Stomach smooth muscle (tissue), 2 donors: ENCODE results near the gene CBX4.

Experiments used
- H3K27ac ChIP-seq: one replicate; pipeline ENCODE4 v1.7.0; 2013; ENCODE audit warnings: mild to moderate bottlenecking, low read length, inconsistent platforms
- H3K27me3 ChIP-seq, 2 donors: one replicate each; pipeline ENCODE4 v1.7.0; 2013; ENCODE audit warnings: low read length in 2 of 2; ENCODE audit not compliant: insufficient read depth in 2 of 2, control insufficient read depth in 1 of 2
- H3K36me3 ChIP-seq, 2 donors: one replicate each; pipeline ENCODE4 v1.7.0; 2013; ENCODE audit warnings: low read length in 2 of 2; ENCODE audit not compliant: control insufficient read depth in 2 of 2, insufficient read depth in 2 of 2
- H3K4me1 ChIP-seq: one replicate; pipeline ENCODE4 v1.7.0; 2013; ENCODE audit warnings: low read length; ENCODE audit not compliant: control insufficient read depth, insufficient read depth
- H3K4me3 ChIP-seq, 2 donors: one replicate each; pipeline ENCODE4 v1.7.0; 2013; ENCODE audit warnings: low read length in 2 of 2
- H3K9ac ChIP-seq, 2 donors: one replicate each; pipeline ENCODE4 v1.7.0; 2013; ENCODE audit warnings: low read length in 2 of 2, mild to moderate bottlenecking in 1 of 2
- H3K9me3 ChIP-seq, 2 donors: one replicate each; pipeline ENCODE4 v1.7.0; 2013; ENCODE audit warnings: low read length in 2 of 2; ENCODE audit not compliant: control insufficient read depth in 2 of 2
- donor health status: healthy.
- donor health status: Pancreatic carcinoma.

CBX4 gene

DNA sequence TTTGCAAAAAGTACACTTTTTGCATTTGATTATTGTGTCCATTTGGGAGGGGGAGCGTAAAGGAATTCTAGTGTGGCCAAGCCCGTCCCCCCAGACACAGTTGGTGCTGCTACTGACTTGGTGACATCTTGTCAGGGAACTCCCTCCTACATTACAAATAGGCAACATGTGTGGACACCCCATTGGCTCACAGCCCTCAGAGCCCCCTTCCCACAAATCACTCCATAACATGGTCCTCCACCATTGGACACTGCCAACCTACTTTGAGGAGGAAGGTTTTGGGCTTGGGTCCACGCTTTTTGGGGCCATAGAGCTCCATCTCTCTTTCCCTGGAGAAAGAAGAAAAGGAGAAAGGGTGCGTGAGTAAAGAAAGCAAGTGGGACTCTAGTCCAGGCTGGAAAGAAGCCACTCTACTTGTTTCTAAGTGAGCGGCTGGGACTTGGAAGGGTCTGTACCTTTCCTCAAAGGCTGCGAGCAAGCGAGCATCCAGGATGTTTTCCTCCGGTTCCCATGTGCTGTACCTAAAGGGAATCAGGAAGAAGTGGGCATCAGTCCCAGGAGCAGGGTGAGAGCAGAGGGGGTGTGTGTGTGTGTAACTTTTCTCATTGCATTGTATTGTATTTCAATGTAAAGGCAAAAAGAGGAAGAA lies 43.3 kb downstream of the CBX4 start:
- Histone ChIP-seq H3K4me1 (peaks cover 44% of the 10 kb centered on the region), H3K27me3 (peaks cover 50 to 55% of the 10 kb centered on the region in 2 donors), H3K9ac (peak overlapping the region in 1 of 2 donors; percentile 35), H3K27ac (no peak overlapping the region), H3K4me3 (peak overlapping the region; percentile 58 to 78), H3K9me3 (no peaks in the 10 kb centered on the region), H3K36me3 (peaks cover 0 to 3% of the 10 kb centered on the region in 2 donors)

DNA sequence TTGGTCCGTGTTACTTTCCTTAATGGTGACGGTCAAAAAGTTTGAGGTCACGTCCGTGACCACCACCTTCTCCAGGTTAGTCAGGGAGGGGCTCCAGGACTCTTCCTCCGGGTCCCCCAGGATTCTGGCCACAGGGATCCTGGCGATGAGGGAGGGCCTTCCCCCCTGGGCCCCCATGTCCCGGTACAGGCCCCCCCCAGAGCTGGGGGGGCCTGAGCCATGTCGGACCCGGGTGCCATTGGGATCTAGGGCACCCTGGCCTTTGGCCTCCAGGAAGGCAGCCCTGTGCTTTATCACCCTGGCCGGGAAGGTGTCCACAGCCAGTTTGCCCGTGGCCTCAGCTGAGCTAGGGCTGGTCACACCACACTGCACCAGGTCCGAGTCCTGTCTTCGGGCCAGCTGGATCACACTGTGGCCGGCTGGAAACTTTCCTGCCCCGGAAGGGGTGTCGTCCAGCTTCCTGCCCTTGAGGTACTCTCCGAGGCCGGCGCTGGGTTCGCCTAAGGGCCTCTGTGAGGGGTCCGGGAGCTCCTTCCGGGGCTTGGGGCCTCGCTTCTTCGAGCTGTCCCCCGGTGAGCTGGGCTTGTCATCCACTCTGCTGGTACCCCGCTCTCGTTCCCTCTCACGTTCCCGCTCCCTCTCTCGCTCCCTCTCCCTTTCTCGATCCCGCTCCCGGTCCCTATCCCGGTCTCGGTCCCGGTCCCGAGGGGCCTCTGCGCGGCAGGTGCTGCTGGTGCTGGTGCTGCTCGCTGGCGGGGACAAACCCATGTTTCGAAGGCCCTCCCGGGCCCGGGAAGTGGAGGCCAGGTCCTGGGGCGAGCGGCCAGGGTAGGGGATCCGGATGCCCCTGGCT lies 44.4 kb downstream of the CBX4 start:
- H3K4me1 ChIP-seq, result peaks cover 50% of the 10 kb centered on the region
- no peak overlapping the region for H3K4me3 ChIP-seq
- H3K9ac ChIP-seq, result no peak overlapping the region
- peaks cover 50 to 55% of the 10 kb centered on the region in 2 donors for H3K27me3 ChIP-seq
- no peaks in the 10 kb centered on the region for H3K9me3 ChIP-seq
- peaks cover 0 to 3% of the 10 kb centered on the region in 2 donors for H3K36me3 ChIP-seq
- no peak overlapping the region for H3K27ac ChIP-seq

- Histone ChIP-seq H3K4me1 (peaks cover 47% of the 10 kb centered on the region), H3K36me3 (peaks cover 0 to 3% of the 10 kb centered on the region in 2 donors), H3K27ac (no peak overlapping the region), H3K4me3 (peak overlapping the region in 1 of 2 donors; percentile 52), H3K27me3 (peaks cover 49 to 55% of the 10 kb centered on the region in 2 donors), H3K9ac (no peak overlapping the region), H3K9me3 (no peaks in the 10 kb centered on the region)
These were observed 45.3 kb downstream of the CBX4 start for GRCh38 chr17:79793924-79794304.

- no peaks in the 10 kb centered on the region for H3K9me3 ChIP-seq
- no peak overlapping the region for H3K9ac ChIP-seq
- peaks cover 48 to 52% of the 10 kb centered on the region in 2 donors for H3K27me3 ChIP-seq
- peaks cover 41% of the 10 kb centered on the region for H3K4me1 ChIP-seq
- H3K4me3 ChIP-seq, result peak overlapping the region in 1 of 2 donors; percentile 52
- peaks cover 0 to 3% of the 10 kb centered on the region in 2 donors for H3K36me3 ChIP-seq
- H3K27ac ChIP-seq, result peak overlapping the region; percentile 24
These were observed 46.0 kb downstream of the CBX4 start for GRCh38 chr17:79792984-79793923.

DNA sequence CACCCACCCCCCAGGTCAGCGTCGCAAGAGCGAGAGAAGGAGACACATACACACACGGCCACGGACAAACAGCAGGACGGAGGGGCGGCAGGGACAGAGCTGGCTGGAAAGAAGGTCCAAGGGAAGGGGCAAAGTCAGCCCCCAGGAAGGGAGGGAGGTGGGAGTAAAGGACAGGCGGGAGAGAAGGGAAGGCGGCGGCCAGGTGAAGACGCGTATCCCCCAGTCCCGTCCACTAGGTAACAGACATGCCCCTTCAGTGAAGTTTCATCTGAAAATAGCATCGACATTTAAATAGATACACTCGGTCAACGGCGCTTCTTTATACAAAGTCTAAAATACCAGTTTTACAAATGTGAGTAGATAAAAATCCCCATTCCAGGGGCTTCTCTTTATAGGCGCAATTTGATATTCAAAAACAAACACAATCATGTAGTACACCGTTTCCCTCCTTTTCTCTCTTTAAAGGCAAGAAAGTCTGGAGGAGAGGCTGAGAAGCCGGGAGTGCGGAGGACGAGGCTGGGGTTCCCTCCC lies 46.8 kb downstream of the CBX4 start:
- Histone ChIP-seq H3K4me1 (peaks cover 35% of the 10 kb centered on the region), H3K27ac (no peak overlapping the region), H3K27me3 (peaks cover 46 to 47% of the 10 kb centered on the region in 2 donors), H3K9me3 (no peaks in the 10 kb centered on the region), H3K4me3 (no peak overlapping the region), H3K9ac (no peak overlapping the region), H3K36me3 (peaks cover 0 to 3% of the 10 kb centered on the region in 2 donors)

- H3K4me3 ChIP-seq, result no peak overlapping the region
- H3K36me3 ChIP-seq, result peaks cover 0 to 3% of the 10 kb centered on the region in 2 donors
- H3K9me3 ChIP-seq, result no peaks in the 10 kb centered on the region
- H3K9ac ChIP-seq, result no peak overlapping the region
- H3K4me1 ChIP-seq, result peaks cover 35% of the 10 kb centered on the region
- peaks cover 51 to 52% of the 10 kb centered on the region in 2 donors for H3K27me3 ChIP-seq
- H3K27ac ChIP-seq, result no peak overlapping the region
These were observed 47.5 kb downstream of the CBX4 start for GRCh38 chr17:79791735-79792161.

DNA sequence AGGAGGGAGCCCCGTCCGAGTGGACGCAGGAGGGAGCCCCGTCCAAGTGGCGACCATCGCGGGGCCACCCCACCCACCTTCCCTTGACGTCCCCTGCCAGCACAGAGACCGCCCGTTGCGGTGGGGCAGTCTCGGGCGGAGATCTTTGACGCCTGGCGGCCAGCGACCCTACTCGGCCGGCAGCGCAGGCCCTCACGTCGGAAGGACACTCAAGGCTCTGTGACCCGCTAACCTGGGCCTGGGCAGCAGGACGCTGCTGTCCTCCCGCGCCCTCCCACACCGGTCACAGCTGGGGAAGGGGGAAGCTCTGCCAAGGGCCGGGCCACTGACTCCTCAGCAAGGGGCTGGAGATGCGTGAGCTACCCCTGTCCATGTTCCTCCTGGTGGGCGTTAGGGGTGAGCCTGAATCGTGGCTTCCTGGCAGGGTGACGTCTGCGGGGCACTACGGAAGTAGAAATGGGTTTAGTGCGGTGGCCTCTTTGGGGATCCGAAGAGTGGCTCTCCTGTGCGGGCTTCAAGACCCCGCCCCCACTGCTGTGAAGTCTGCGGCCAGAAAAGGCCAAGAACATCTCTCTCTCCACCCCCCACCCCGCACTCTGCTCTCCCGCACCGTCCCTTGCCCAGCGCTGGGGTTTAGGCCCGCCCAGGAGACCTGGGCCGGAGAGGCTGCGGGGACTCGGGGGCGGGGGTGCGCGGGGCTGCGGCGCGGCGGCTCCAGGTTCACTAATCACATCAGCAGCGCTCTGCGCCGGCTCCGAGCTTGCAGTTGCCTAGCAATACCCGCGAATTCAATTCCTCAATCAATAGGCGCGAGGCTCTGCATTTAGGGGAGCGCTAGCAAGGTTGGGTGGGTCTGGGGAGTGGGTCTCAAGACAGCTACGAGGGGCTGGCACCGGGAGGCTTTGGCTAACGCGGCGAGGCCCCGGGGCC lies 48.2 kb downstream of the CBX4 start:
- Histone ChIP-seq H3K9ac (no peak overlapping the region), H3K27ac (no peak overlapping the region), H3K36me3 (peaks cover 0 to 3% of the 10 kb centered on the region in 2 donors), H3K4me1 (peaks cover 29% of the 10 kb centered on the region), H3K9me3 (no peaks in the 10 kb centered on the region), H3K27me3 (peaks cover 52 to 58% of the 10 kb centered on the region in 2 donors), H3K4me3 (no peak overlapping the region)

DNA sequence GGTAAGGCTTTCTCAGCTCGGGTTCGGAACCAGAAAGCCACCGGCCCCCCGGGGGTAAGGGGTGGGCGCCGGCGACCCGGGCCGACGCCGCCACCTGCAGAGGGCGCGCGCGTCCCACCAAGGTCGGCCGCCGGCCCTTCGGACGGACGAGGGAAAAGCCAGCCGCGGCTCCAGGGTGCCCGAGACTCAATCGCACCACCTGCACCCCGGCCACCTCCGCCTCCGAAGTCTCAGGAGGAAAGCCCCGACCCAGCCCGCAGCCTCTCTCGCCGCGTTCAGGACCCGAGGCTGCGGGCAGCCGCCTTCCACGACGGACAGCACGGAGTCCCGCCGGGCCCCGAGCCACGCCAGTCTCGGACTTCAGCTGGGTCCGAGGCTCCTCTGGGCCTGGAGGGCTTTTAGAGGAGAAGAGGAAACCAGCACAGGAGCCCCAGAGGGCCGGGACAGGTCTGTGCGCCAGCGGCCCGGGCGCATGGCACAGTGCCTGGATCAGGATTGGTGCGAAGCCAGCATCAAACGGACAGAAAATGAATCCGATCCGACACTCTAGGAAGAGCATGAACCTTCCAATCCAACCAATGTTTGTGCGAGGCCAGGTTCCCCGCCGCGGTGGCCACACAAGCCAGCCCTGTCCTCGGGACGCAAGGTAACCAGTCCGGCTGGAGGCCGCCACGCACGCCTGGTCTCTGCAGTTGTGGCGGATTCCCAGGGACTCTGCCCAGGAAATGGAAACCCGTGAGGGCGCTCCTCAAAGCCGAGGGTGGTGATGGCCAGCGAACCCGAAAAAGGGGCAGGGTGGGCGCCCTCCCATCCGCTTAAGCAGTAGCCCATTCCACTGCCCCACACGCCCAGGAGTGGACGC lies 49.1 kb downstream of the CBX4 start:
- peaks cover 0 to 3% of the 10 kb centered on the region in 2 donors for H3K36me3 ChIP-seq
- no peaks in the 10 kb centered on the region for H3K9me3 ChIP-seq
- no peak overlapping the region for H3K27ac ChIP-seq
- H3K27me3 ChIP-seq, result peaks cover 57 to 67% of the 10 kb centered on the region in 2 donors
- peak overlapping the region; percentile 19 to 40 for H3K4me3 ChIP-seq
- H3K9ac ChIP-seq, result no peak overlapping the region
- H3K4me1 ChIP-seq, result peaks cover 26% of the 10 kb centered on the region
